Kidney (tissue), 14 donors: Measurements from ENCODE around the gene POLR1B. TPM values are rescaled to one million over a fixed set of nuclear protein-coding genes. Genes with fewer than 3 reads are reported as not detected.

ENCODE experiments used
- DNase-seq, 5 donors: peaks; one replicate each; pipeline ENCODE4 v3.0.0-alpha.2; 2013 to 2020
- FAIRE-seq: peaks from 2 replicates; lab custom pipeline; 2012; peaks lifted over from hg19 to GRCh38; lab: Jason Lieb, UNC
- H3K27ac ChIP-seq, 2 donors: one replicate each; pipeline ENCODE4 v1.7.0; 2013; ENCODE audit warnings: low read depth in 2 of 2, low read length in 2 of 2, inconsistent platforms in 1 of 2
- H3K27me3 ChIP-seq: one replicate; pipeline ENCODE4 v1.7.1; 2013; ENCODE audit warnings: low read length, inconsistent platforms; ENCODE audit not compliant: control insufficient read depth, insufficient read depth
- H3K36me3 ChIP-seq, 3 donors: one replicate each; pipeline versions ENCODE4 v1.7.0 to v1.7.1; 2013; ENCODE audit warnings: low read length in 3 of 3, control low read depth in 1 of 3, inconsistent platforms in 1 of 3; ENCODE audit not compliant: insufficient read depth in 3 of 3, control insufficient read depth in 2 of 3
- H3K4me1 ChIP-seq, 3 donors: one replicate each; pipeline versions ENCODE4 v1.7.0 to v1.7.1; 2013; ENCODE audit warnings: low read length in 3 of 3, inconsistent platforms in 1 of 3, low read depth in 1 of 3; ENCODE audit not compliant: control insufficient read depth in 2 of 3, insufficient read depth in 2 of 3
- H3K4me3 ChIP-seq, 3 donors: one replicate each; pipeline versions ENCODE4 v1.7.0 to v1.8.1; 2013; ENCODE audit warnings: low read length in 3 of 3, control low read depth in 1 of 3, inconsistent platforms in 1 of 3
- H3K9ac ChIP-seq, 3 donors: one replicate each; pipeline versions ENCODE4 v1.7.0 to v1.7.1; 2013; ENCODE audit warnings: low read length in 3 of 3, control low read depth in 1 of 3, inconsistent platforms in 1 of 3
- H3K9me3 ChIP-seq, 3 donors: one replicate each; pipeline versions ENCODE4 v1.7.0 to v1.7.1; 2013; ENCODE audit warnings: low read length in 3 of 3, control low read depth in 1 of 3, inconsistent platforms in 1 of 3; ENCODE audit not compliant: control insufficient read depth in 2 of 3, insufficient read depth in 1 of 3
- CTCF ChIP-seq: IDR thresholded peaks from 3 replicates; pipeline ENCODE4 v1.5.1; 2012; ENCODE audit warnings: mild to moderate bottlenecking, moderate library complexity, borderline replicate concordance; ENCODE audit not compliant: insufficient read depth; ENCODE audit errors: extremely low read depth
- intact Hi-C: fragments of 100-400 bp; cut with DNase I; formaldehyde crosslinking; loops from one replicate; pipeline ENCODE4 v1.11.1; 2022
- polyA plus RNA-seq: library from polyadenylated mRNA; stranded (reverse); fragments of 350-450 nt; fragmentation: Illumina TruSeq; extraction: RNeasy Lipid Tissue Mini Kit (QIAGEN cat#74804); gene quantifications from one replicate; pipeline ENCODE4 v1.2.3, GENCODE V29; 2014; ENCODE audit warnings: low read depth, low replicate concordance; ENCODE audit not compliant: insufficient read depth
- total RNA-seq: library from RNA; stranded (reverse); fragmentation: NEBNext Ultra II Directional; extraction: Animal tissue kit (Norgen Biotek cat#: 25700); gene quantifications from one replicate; pipeline ENCODE4 v1.2.1, GENCODE V29; 2021
- donor health status: control.
- donor health status: control.
- donor health status: control.
- donor health status: control.
- donor health status: control.
- donor health status: DM: yes; HTN: yes; CAD: no.
- donor health status: Normal renal cell carcinoma (clear cell type).

The POLR1B gene
- total and polyA plus RNA-seq, 2 donors from 2014 or later, result 6.0 to 24.4 TPM

- no peaks in the 10 kb centered on the region for H3K9me3 ChIP-seq
- no peak for DNase-seq
- no peak for FAIRE-seq
Measured at GRCh38 chr2:112625474-112626114, 83.3 kb downstream of the POLR1B start.

DNA sequence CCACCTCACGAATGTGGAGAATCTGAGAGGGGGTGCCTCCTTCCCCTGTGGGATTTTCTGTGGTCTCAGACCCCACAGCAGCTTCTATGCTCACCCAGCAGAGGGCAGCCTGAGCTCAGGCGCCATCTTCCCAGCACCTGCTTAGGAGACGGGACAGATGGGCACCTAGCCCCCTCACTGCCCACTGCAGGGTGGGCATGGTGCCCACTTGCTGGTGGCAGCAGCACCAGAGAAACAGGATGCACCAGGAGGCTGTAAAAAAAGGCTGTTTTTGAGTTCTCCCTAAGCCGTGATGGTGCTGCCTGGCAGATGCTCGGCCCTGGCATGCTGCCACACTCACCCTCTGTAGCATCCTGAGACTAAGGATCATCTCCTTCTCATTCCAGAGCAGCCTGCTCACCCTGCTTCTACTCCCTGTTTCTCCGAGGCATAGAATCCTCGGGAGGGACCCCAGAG is 84.4 kb downstream of the POLR1B start:
- peak overlapping the region in 1 of 2 donors; percentile 33 for H3K27ac ChIP-seq
- H3K4me1 ChIP-seq, result peaks cover 0 to 7% (median 3%) of the 10 kb centered on the region in 3 donors
- TF ChIP-seq CTCF, result peak; percentile 85
- DNase-seq, result peak; percentile 42 to 79 (median 53)
- H3K4me3 ChIP-seq, result peak overlapping the region in 1 of 3 donors; percentile 25
- H3K27me3 ChIP-seq, result no peaks in the 10 kb centered on the region
- intact Hi-C loops, result no loop called here
- H3K36me3 ChIP-seq, result no peaks in the 10 kb centered on the region
- H3K9ac ChIP-seq, result no peak overlapping the region
- H3K9me3 ChIP-seq, result no peaks in the 10 kb centered on the region
- no peak for FAIRE-seq

More at GRCh38 chr2:112625474-112626114, 83.3 kb downstream of the POLR1B start:
- H3K36me3 ChIP-seq, result no peaks in the 10 kb centered on the region
- no peak overlapping the region for H3K9ac ChIP-seq
- peaks cover 0 to 3% (median 3%) of the 10 kb centered on the region in 3 donors for H3K4me1 ChIP-seq
- no peak for TF ChIP-seq CTCF
- intact Hi-C loops, result no loop called here
- no peaks in the 10 kb centered on the region for H3K27me3 ChIP-seq
- no peak overlapping the region for H3K27ac ChIP-seq
- H3K4me3 ChIP-seq, result no peak overlapping the region

Other genes with a start within 250 kb of the POLR1B start
- gene RGPD8, start 108.8 kb upstream of the POLR1B start, total RNA-seq, result 13.8 TPM
- 0.77 TPM for gene RGPD8, start 108.8 kb upstream of the POLR1B start, polyA plus RNA-seq
- gene TTL, start 60.3 kb upstream of the POLR1B start, total RNA-seq, result 23.5 TPM
- gene TTL, start 60.3 kb upstream of the POLR1B start, polyA plus RNA-seq, result 11.1 TPM
- gene CHCHD5, start 42.1 kb downstream of the POLR1B start, total RNA-seq, result 39.6 TPM
- 104 TPM for gene CHCHD5, start 42.1 kb downstream of the POLR1B start, polyA plus RNA-seq
- 46.2 TPM for gene SLC20A1, start 103.5 kb downstream of the POLR1B start, total RNA-seq
- gene SLC20A1, start 103.5 kb downstream of the POLR1B start, polyA plus RNA-seq, result 10.4 TPM
- not detected for gene NT5DC4, start 178.6 kb downstream of the POLR1B start, total RNA-seq
- gene NT5DC4, start 178.6 kb downstream of the POLR1B start, polyA plus RNA-seq, result not detected
- 0.88 TPM for gene CKAP2L, start 222.1 kb downstream of the POLR1B start, total RNA-seq
- gene CKAP2L, start 222.1 kb downstream of the POLR1B start, polyA plus RNA-seq, result not detected
- 0.13 TPM for gene IL1A, start 242.0 kb downstream of the POLR1B start, total RNA-seq
- not detected for gene IL1A, start 242.0 kb downstream of the POLR1B start, polyA plus RNA-seq